KMS-11 (cell line): ENCODE measurements around the gene CTF1.

Source experiments
- H2AFZ ChIP-seq: fragments of 200-600 bp; sonication (generic); 2 replicates; pipeline ENCODE4 v1.6.1; 2016; ENCODE audit warnings: antibody characterized with exemption, mixed run types, low read depth
- H3K27ac ChIP-seq: fragments of 200-600 bp; sonication (generic); 2 replicates; pipeline ENCODE4 v1.6.1; 2016; ENCODE audit warnings: mild to moderate bottlenecking, mixed run types
- H3K27me3 ChIP-seq: fragments of 200-600 bp; sonication (generic); 2 replicates; pipeline ENCODE4 v1.6.1; 2017; ENCODE audit warnings: mild to moderate bottlenecking, low read depth, mixed run types, moderate library complexity; ENCODE audit not compliant: insufficient read depth
- H3K36me3 ChIP-seq: fragments of 200-600 bp; sonication (generic); 2 replicates; pipeline ENCODE4 v1.6.1; 2017; ENCODE audit warnings: mild to moderate bottlenecking, mixed run types; ENCODE audit not compliant: insufficient read depth
- H3K4me1 ChIP-seq: fragments of 200-600 bp; sonication (generic); 2 replicates; pipeline ENCODE4 v1.6.1; 2016; ENCODE audit warnings: mild to moderate bottlenecking, low read depth, mixed run types; ENCODE audit not compliant: poor library complexity, severe bottlenecking
- H3K4me2 ChIP-seq: fragments of 200-600 bp; sonication (generic); 2 replicates; pipeline ENCODE4 v1.7.0; 2016; ENCODE audit warnings: mild to moderate bottlenecking, mixed run types
- H3K4me3 ChIP-seq: fragments of 200-600 bp; sonication (generic); IDR thresholded peaks from 2 replicates; pipeline ENCODE4 v1.6.1; 2017; ENCODE audit warnings: low read depth, low read length, mixed read lengths; ENCODE audit not compliant: insufficient read depth
- H3K79me2 ChIP-seq: fragments of 200-600 bp; sonication (generic); 2 replicates; pipeline ENCODE4 v1.6.1; 2016; ENCODE audit warnings: low read depth, mixed run types; ENCODE audit not compliant: insufficient read depth
- H3K9ac ChIP-seq: fragments of 200-600 bp; sonication (generic); 2 replicates; pipeline ENCODE4 v1.6.1; 2016; ENCODE audit warnings: mild to moderate bottlenecking, mixed run types
- H4K20me1 ChIP-seq: fragments of 200-600 bp; sonication (generic); 2 replicates; pipeline ENCODE4 v1.6.1; 2016; ENCODE audit warnings: mild to moderate bottlenecking, mixed run types; ENCODE audit not compliant: insufficient read depth
- TF ChIP-seq, protein P1 (sequence below): fragments of 200-600 bp; sonication (generic); conservative IDR thresholded peaks from 2 replicates; pipeline ENCODE4 v1.6.1; 2017; ENCODE audit warnings: low read depth, mild to moderate bottlenecking, antibody characterized with exemption, low read length, moderate library complexity, mixed read lengths

Gene CTF1

DNA sequence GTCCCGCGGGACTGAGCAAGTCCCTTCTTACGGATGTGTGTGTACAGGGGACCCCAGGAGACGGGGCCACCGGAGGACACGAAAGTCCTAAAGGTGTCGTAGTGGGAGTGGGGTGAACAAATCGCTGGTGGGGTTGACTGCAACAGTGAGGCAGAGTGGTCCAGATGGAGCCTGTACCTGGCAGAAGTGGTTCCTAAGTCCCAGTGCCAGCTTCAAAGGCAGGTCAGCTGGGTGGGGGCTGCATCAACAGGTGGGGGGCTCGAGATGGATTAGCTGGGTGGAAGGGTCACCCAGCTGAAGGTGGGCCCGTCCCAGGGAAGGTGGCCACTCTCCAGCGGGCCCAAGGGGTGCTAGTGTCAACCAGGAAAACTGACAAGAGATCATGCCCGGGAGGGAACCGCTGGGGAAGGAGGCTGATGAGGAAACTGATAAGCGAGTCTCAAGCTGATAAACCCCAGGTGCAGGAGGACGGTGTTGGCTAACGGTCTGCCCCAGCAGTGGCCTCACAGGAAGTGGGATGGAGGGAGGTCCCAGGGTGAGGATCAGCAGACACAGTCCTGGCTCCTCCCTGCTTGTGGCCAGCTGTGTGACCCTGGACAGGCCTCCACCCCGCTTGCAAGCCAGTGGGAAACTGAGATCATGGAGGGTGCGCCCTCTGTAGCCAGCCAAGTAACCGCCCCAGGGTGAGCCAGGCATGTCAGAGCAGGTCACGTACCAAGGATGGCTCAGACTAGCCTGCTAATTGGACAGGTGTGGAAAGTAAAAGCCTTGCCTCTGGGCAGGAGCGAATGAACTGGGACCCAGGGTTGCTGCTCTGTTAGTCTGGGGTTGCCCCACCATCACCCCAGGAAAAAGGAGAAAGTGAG, 53.5 kb downstream of the CTF1 start:
- no peaks in the 10 kb centered on the region for H4K20me1 ChIP-seq
- no peaks in the 10 kb centered on the region; the same call in 1 of the 2 replicates for H3K79me2 ChIP-seq
- H3K4me3 ChIP-seq = no peak overlapping the region
- H3K4me1 ChIP-seq = peaks cover 30% of the 10 kb centered on the region
- H3K9ac ChIP-seq = peak overlapping the region; percentile 77; the same call in 1 of the 2 replicates
- peak overlapping the region; percentile 83; the same call in 1 of the 2 replicates for H2AFZ ChIP-seq
- peak overlapping the region; percentile 92 for H3K4me2 ChIP-seq
- TF ChIP-seq, protein P1, sequence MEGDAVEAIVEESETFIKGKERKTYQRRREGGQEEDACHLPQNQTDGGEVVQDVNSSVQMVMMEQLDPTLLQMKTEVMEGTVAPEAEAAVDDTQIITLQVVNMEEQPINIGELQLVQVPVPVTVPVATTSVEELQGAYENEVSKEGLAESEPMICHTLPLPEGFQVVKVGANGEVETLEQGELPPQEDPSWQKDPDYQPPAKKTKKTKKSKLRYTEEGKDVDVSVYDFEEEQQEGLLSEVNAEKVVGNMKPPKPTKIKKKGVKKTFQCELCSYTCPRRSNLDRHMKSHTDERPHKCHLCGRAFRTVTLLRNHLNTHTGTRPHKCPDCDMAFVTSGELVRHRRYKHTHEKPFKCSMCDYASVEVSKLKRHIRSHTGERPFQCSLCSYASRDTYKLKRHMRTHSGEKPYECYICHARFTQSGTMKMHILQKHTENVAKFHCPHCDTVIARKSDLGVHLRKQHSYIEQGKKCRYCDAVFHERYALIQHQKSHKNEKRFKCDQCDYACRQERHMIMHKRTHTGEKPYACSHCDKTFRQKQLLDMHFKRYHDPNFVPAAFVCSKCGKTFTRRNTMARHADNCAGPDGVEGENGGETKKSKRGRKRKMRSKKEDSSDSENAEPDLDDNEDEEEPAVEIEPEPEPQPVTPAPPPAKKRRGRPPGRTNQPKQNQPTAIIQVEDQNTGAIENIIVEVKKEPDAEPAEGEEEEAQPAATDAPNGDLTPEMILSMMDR = no peak
- no peaks in the 10 kb centered on the region for H3K36me3 ChIP-seq
- H3K27ac ChIP-seq = peak overlapping the region; percentile 39; the same call in 1 of the 2 replicates
- H3K27me3 ChIP-seq = no peaks in the 10 kb centered on the region

DNA sequence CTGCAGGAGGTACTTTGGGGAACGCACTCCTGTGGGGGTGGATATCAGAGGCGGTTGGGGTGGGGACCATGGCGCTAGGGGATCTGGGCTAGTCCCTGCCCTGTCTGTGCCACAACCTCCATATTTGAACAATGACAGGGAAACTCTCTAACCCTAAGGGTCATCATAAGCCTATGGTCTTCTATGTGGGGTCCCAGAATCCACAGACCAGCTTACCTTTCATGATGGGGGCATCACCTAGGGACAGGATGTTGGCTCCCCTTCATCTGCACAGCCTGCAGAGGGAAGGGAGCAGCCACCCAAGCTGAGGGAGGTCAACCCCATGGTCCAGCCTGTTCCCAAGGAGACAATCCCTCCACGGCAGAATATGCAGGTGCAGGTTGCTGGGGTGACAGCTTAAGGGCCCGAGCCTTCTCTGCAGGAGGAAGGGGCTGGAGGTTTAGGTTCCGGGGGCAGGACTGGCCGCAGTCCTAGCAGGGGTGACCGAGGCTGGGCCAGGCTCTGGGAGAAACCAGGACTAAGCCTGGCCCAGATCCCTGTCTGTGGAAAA, 54.2 kb downstream of the CTF1 start:
- no peak overlapping the region for H3K4me3 ChIP-seq
- peaks cover 31% of the 10 kb centered on the region for H3K4me1 ChIP-seq
- no peaks in the 10 kb centered on the region for H4K20me1 ChIP-seq
- no peaks in the 10 kb centered on the region for H3K36me3 ChIP-seq
- no peaks in the 10 kb centered on the region; the same call in 1 of the 2 replicates for H3K79me2 ChIP-seq
- no peak overlapping the region; the same call in 1 of the 2 replicates for H3K9ac ChIP-seq
- H3K27ac ChIP-seq = no peak overlapping the region; the same call in 1 of the 2 replicates
- TF ChIP-seq, protein P1 = no peak
- no peaks in the 10 kb centered on the region for H3K27me3 ChIP-seq
- H2AFZ ChIP-seq = no peak overlapping the region
- H3K4me2 ChIP-seq = peak overlapping the region; percentile 92

DNA sequence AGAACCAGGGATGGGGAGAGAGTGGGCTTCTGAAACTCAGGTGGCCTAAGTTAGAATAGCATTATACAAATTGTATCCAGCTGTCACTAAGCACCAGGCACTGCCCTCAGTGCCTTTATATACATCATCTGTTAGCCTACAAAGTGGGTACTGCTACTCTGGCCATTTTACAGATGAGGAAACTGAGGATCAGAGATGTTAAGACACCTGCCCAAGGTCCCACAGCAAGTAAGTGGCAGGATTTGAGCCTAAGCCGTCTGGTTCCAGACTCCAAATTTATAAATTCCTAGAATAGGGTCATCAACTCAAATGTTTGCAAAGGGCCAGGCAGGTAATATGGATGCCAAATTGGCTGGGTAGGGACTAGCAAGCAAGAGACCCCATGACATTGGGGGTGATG, 54.8 kb downstream of the CTF1 start:
- Histone ChIP-seq H3K27ac (no peak overlapping the region), H3K4me2 (no peak overlapping the region), H3K36me3 (no peaks in the 10 kb centered on the region), H4K20me1 (no peaks in the 10 kb centered on the region), H3K9ac (no peak overlapping the region), H3K4me1 (peaks cover 37% of the 10 kb centered on the region), H2AFZ (no peak overlapping the region), H3K79me2 (no peaks in the 10 kb centered on the region; the same call in 1 of the 2 replicates), H3K4me3 (no peak overlapping the region), H3K27me3 (no peaks in the 10 kb centered on the region)
- TF ChIP-seq, protein P1 = no peak

DNA sequence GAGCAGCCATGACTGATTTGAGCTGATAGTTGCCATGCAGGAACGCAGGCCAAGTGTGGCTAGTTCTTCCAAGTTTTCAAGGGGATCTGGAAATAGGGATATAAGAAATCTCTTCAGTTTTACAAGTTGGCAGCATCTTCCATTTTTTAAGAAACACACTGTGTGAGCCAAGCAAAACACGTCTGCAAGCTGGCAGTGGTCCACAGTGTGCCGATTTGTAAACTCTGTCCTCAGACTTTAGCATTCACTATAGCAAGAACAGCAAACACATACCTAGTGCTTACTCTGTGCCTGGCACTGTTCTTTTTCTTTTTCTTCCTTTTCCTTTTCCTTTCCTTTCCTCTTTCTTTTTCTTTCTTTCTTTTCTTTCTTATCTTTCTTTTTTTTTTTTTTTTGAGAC, 55.3 kb downstream of the CTF1 start:
- Histone ChIP-seq H3K27ac (no peak overlapping the region), H3K4me2 (no peak overlapping the region), H3K36me3 (no peaks in the 10 kb centered on the region)

More for the DNA sequence above, 55.3 kb downstream of the CTF1 start:
- TF ChIP-seq, protein P1 = no peak
- no peaks in the 10 kb centered on the region for H3K27me3 ChIP-seq
- peaks cover 42% of the 10 kb centered on the region for H3K4me1 ChIP-seq
- H3K4me3 ChIP-seq = no peak overlapping the region
- no peak overlapping the region for H2AFZ ChIP-seq
- no peaks in the 10 kb centered on the region; the same call in 1 of the 2 replicates for H3K79me2 ChIP-seq
- H4K20me1 ChIP-seq = no peaks in the 10 kb centered on the region
- H3K9ac ChIP-seq = no peak overlapping the region
